Lung (tissue), 12 donors: ENCODE data around the gene PCDH17. TPM values are rescaled to one million over a fixed set of nuclear protein-coding genes. Genes with fewer than 3 reads are reported as not detected.

Experiments
- ATAC-seq: fragments of 200-7000 bp; cut with Tn5 transposase; one replicate; pipeline ENCODE4 v1.9.1; 2020; ENCODE audit warnings: moderate number of reproducible peaks; ENCODE audit not compliant: insufficient read depth, low FRiP score
- DNase-seq, 3 donors: peaks; one replicate each; pipeline ENCODE4 v3.0.0-alpha.2; 2013 to 2017
- H3K27ac ChIP-seq, 2 donors: one replicate each; pipeline ENCODE4 v1.5.1; 2013; ENCODE audit warnings: mild to moderate bottlenecking in 2 of 2, moderate library complexity in 2 of 2, control low read depth in 1 of 2, inconsistent platforms in 1 of 2, low read depth in 1 of 2, low read length in 1 of 2
- H3K27me3 ChIP-seq, 3 donors: one replicate each; pipeline ENCODE4 v1.5.1; 2013; ENCODE audit warnings: low read length in 2 of 3; ENCODE audit not compliant: control insufficient read depth in 3 of 3, insufficient read depth in 3 of 3
- H3K36me3 ChIP-seq, 4 donors: one replicate each; pipeline ENCODE4 v1.5.1; 2013; ENCODE audit warnings: low read length in 4 of 4, mild to moderate bottlenecking in 1 of 4, moderate library complexity in 1 of 4; ENCODE audit not compliant: control insufficient read depth in 4 of 4, insufficient read depth in 4 of 4
- H3K4me1 ChIP-seq, 5 donors: one replicate each; pipeline ENCODE4 v1.5.1; 2013; ENCODE audit warnings: low read length in 5 of 5, mild to moderate bottlenecking in 2 of 5, moderate library complexity in 1 of 5; ENCODE audit not compliant: control insufficient read depth in 5 of 5, insufficient read depth in 5 of 5
- H3K4me3 ChIP-seq: one replicate; pipeline ENCODE4 v1.5.1; 2013; ENCODE audit warnings: mild to moderate bottlenecking, control low read depth, moderate library complexity
- H3K9ac ChIP-seq, 2 donors: one replicate each; pipeline ENCODE4 v1.5.1; 2013; ENCODE audit warnings: low read length in 2 of 2, control low read depth in 1 of 2; ENCODE audit not compliant: insufficient read depth in 1 of 2
- H3K9me3 ChIP-seq, 4 donors: one replicate each; pipeline ENCODE4 v1.5.1; 2013; ENCODE audit warnings: low read length in 3 of 4, mild to moderate bottlenecking in 1 of 4, moderate library complexity in 1 of 4; ENCODE audit not compliant: control insufficient read depth in 4 of 4, insufficient read depth in 3 of 4
- CTCF ChIP-seq: IDR thresholded peaks from 2 replicates; pipeline ENCODE4 v1.5.1; 2012; ENCODE audit warnings: mild to moderate bottlenecking; ENCODE audit errors: control extremely low read depth, extremely low read depth
- WGBS, 2 donors: extraction: QIAGEN DNeasy Blood & Tissue Kit; methylation state at CpG; one replicate each; pipeline ENCODE4 v1.1.7; 2013; 5-methylcytosine and 5-hydroxymethylcytosine counted together
- polyA plus RNA-seq, 2 donors: library from polyadenylated mRNA; stranded (reverse); fragments of 200-250 nt; gene quantifications; one replicate each; pipeline ENCODE4 v1.2.1, GENCODE V29; 2013
- total RNA-seq, 2 donors: library from RNA; depleted of rRNA in 1 of 2; stranded (reverse); fragments of >200 nt in 1 of 2; gene quantifications; one replicate each; pipeline ENCODE4 v1.2.1, GENCODE V29; 2014 to 2021
- donor health status: control.
- donor health status: control.
- donor health status: Bipolar disorder and iron deficiency.
- donor health status: healthy.
- donor health status: DM: yes; HTN: yes; CAD: no.

The PCDH17 gene
- total and polyA plus RNA-seq, 4 donors: 3.4 to 64.7 (median 30.2) TPM

- no peak overlapping the region for H3K4me3 ChIP-seq
- ATAC-seq (no peak), DNase-seq (no peak)
- H3K36me3 ChIP-seq: no peaks in the 10 kb centered on the region
- H3K27ac ChIP-seq: no peak overlapping the region
- no peaks in the 10 kb centered on the region for H3K4me1 ChIP-seq
- TF ChIP-seq CTCF: no peak
- H3K9ac ChIP-seq: no peak overlapping the region
- 88 to 96% methylated on average over 3 of the region's 3 CpGs for WGBS, 2 donors
- H3K9me3 ChIP-seq: no peaks in the 10 kb centered on the region
- no peaks in the 10 kb centered on the region for H3K27me3 ChIP-seq
Measured at GRCh38 chr13:57748096-57748495, 116.6 kb downstream of the PCDH17 start.

GRCh38 chr13:57760951-57761350 lies 129.4 kb downstream of the PCDH17 start:
- TF ChIP-seq CTCF: no peak
- Histone ChIP-seq H3K27me3 (no peaks in the 10 kb centered on the region), H3K9ac (no peak overlapping the region), H3K36me3 (no peaks in the 10 kb centered on the region), H3K4me3 (no peak overlapping the region), H3K27ac (no peak overlapping the region), H3K4me1 (no peaks in the 10 kb centered on the region), H3K9me3 (no peaks in the 10 kb centered on the region)
- 66 to 73% methylated on average over 2 of the region's 2 CpGs for WGBS, 2 donors
- DNase-seq (no peak), ATAC-seq (no peak)

GRCh38 chr13:57763689-57764088 lies 132.1 kb downstream of the PCDH17 start:
- H3K27ac ChIP-seq: no peak overlapping the region
- H3K9ac ChIP-seq: no peak overlapping the region
- no peaks in the 10 kb centered on the region for H3K4me1 ChIP-seq
- 85 to 96% methylated on average over 1 of the region's 1 CpG for WGBS, 2 donors
- H3K4me3 ChIP-seq: no peak overlapping the region
- H3K27me3 ChIP-seq: no peaks in the 10 kb centered on the region
- ATAC-seq (no peak), DNase-seq (no peak)
- no peak for TF ChIP-seq CTCF
- H3K9me3 ChIP-seq: no peaks in the 10 kb centered on the region
- H3K36me3 ChIP-seq: no peaks in the 10 kb centered on the region
